Measurements from ENCODE around the gene HERC6.
"Not testable (repeated sequence)": the region's sequence is repeated elsewhere in the genome, so short reads cannot be mapped to it uniquely, and the experiment has no call there.

Gene HERC6

GRCh38 chr4:88391703-88392102 is 13.1 kb downstream of the HERC6 start:
- no peak for DNase-seq

- DNase-seq = no peak
These were observed 18.0 kb downstream of the HERC6 start for GRCh38 chr4:88396681-88397080.

GRCh38 chr4:88398381-88398780 is 19.7 kb downstream of the HERC6 start:
- DNase-seq = no peak

GRCh38 chr4:88409206-88409605 is 30.6 kb downstream of the HERC6 start:
- DNase-seq = no peak

- DNase-seq = no peak
These were observed 31.1 kb downstream of the HERC6 start for GRCh38 chr4:88409789-88410188.

GRCh38 chr4:88411491-88412096 is 32.9 kb downstream of the HERC6 start:
- DNase-seq = no peak

GRCh38 chr4:88413801-88414200 is 35.1 kb downstream of the HERC6 start:
- no peak for DNase-seq

GRCh38 chr4:88414755-88415154 is 36.1 kb downstream of the HERC6 start:
- DNase-seq = no peak

- no peak for DNase-seq
These were observed 37.3 kb downstream of the HERC6 start for GRCh38 chr4:88415982-88416381.

- no peak for DNase-seq
These were observed 39.8 kb downstream of the HERC6 start for GRCh38 chr4:88418411-88418810.

GRCh38 chr4:88419874-88420273 is 41.2 kb downstream of the HERC6 start:
- no peak for DNase-seq

GRCh38 chr4:88420844-88421243 is 42.2 kb downstream of the HERC6 start:
- DNase-seq = no peak

GRCh38 chr4:88422403-88422802 is 43.8 kb downstream of the HERC6 start:
- no peak for DNase-seq

- no peak for DNase-seq
These were observed 50.7 kb downstream of the HERC6 start for GRCh38 chr4:88429401-88429800.

GRCh38 chr4:88435987-88436693 is 57.5 kb downstream of the HERC6 start:
- DNase-seq = no peak

- DNase-seq = not testable (repeated sequence)
These were observed 59.2 kb downstream of the HERC6 start for GRCh38 chr4:88437873-88438272.

- no peak for DNase-seq
These were observed 60.6 kb downstream of the HERC6 start for GRCh38 chr4:88439161-88439760.

GRCh38 chr4:88440146-88440545 is 61.5 kb downstream of the HERC6 start:
- no peak for DNase-seq

- DNase-seq = no peak
These were observed 63.0 kb downstream of the HERC6 start for GRCh38 chr4:88441696-88442095.

GRCh38 chr4:88442689-88443191 is 64.1 kb downstream of the HERC6 start:
- peak; percentile 12 for DNase-seq

GRCh38 chr4:88443486-88443885 is 64.8 kb downstream of the HERC6 start:
- DNase-seq = no peak

GRCh38 chr4:88445252-88445651 is 66.6 kb downstream of the HERC6 start:
- no peak for DNase-seq

- no peak for DNase-seq
These were observed 67.5 kb downstream of the HERC6 start for GRCh38 chr4:88446124-88446523.

GRCh38 chr4:88447371-88448095 is 68.9 kb downstream of the HERC6 start:
- no peak for DNase-seq

All from COR-L47 (cell line).